GM19395 (cell line): Measurements from ENCODE around the gene CEACAM16.
A peak's percentile ranks its signal among the peaks of the same experiment; 100 is the strongest.

ENCODE experiments used
- ATAC-seq: cut with Tn5 transposase; IDR thresholded peaks from one replicate; pipeline ENCODE4 v1.9.1; 2021; ENCODE audit warnings: mild to moderate bottlenecking, moderate library complexity; ENCODE audit not compliant: unreplicated experiment

CEACAM16 gene

DNA sequence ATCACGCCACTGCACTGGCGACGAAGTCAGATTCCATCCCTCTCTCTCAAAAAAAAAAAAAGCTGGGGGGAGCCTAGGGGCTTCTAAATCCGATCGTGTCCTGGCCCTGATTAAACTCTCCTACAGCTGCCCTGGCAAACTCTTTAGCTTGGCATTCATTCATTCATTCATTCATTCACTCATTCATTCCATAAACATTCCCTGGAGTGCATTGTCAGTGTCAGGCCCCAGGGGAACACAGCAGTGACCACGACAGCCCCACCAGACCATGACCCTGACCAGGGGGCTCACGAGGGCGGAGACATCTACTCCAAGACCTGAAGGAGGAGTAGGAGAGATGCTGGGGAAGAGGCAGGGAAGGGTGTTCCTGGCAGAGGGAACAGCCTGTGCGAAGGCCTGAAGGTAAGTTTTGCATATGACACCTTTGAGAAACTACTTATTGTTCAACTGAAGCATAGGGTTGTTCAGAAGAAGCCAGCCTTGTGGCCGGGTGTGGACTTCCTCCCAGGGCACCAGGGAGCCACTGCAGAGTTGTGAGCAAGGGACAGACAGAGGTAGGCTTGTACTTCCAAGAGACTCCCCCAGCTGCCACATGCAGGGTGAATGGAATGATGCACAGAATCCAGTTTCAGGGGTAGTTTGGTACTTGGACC, 24.5 kb downstream of the CEACAM16 start:
- peak; percentile 39 for ATAC-seq

DNA sequence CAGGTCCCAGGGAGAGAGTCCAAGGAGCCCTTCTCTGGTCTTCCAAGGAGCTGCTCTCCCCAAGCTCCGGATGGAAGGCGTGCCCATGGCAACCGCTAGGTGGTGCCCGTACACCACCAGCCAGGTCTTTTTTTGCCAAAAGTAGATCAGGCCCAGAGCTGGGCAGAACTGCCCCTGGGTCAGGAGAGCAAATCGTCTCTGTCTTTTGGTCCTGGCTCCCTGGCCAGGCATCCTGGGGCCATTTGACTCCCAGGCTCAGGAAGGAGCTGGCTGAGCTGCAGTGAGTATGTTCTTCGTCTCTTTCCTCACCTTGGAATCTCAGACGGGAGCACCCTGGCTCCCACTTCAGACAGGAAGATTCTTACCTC, 25.0 kb downstream of the CEACAM16 start:
- ATAC-seq = peak; percentile 71

- ATAC-seq = no peak
Measured at GRCh38 chr19:44725251-44725650, 26.3 kb downstream of the CEACAM16 start.

DNA sequence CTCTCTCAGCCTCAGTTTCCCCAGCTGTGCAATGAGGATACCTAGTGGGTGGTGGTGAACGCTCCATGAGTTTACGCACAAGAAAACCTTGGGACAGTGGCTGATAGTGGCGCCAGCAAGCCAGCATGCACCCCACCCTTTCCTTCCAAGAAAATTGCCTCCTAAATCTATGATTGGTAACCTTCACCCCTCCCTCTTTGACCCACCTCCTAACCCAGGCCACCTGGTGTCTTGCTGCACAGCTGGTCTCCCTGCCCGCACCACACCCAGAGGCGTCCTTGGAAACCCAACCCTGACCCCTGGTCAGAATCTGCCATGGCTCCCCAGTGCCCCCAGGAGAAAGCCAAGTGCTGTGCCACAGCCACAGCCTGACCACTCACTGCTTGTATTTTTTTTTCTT, 26.7 kb downstream of the CEACAM16 start:
- ATAC-seq = no peak

DNA sequence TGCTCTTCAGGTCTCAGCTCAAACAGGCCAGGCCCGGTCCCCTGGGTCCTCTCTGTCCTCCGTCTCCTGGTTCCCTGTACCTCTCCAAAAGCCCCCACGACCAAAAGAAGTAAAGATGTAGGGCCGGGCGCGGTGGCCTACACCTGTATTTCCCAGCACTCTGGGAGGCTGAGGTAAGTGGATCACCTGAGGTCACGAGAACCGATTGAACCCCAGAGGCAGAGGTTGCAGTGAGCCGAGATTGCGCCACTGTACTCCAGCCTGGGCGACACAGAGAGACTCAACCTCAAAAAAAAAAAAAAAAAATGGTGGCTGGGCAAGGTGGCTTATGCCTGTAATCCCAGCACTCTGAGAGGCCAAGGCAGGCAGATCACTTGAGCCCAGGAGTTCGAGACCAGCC, 27.5 kb downstream of the CEACAM16 start:
- ATAC-seq = no peak

GRCh38 chr19:44728178-44728577, 29.2 kb downstream of the CEACAM16 start:
- no peak for ATAC-seq

GRCh38 chr19:44729516-44730033, 30.6 kb downstream of the CEACAM16 start:
- no peak for ATAC-seq

- no peak for ATAC-seq
Measured at GRCh38 chr19:44731081-44731480, 32.1 kb downstream of the CEACAM16 start.

DNA sequence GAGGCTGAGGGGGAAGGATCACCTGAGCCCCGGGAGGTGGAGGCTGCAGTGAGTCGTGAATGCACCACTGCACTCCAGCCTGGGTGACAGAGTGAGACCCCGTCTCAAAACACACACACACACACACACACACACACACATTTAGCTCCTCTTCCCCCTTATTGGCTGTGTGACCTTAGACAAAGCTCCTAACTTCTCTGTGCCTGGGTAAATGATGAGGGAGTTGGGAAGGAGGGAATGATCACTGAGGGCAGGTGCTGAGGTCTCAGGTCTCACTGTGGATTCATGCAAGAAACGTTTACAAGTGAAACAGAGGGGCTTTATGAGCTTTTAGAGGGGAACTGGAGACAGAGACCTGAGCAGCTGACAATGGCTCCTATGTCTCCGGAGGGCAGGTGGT, 32.7 kb downstream of the CEACAM16 start:
- no peak for ATAC-seq

GRCh38 chr19:44732235-44733014, 33.5 kb downstream of the CEACAM16 start:
- no peak for ATAC-seq

- no peak for ATAC-seq
Measured at GRCh38 chr19:44734357-44734756, 35.4 kb downstream of the CEACAM16 start.

- ATAC-seq = no peak
Measured at GRCh38 chr19:44735011-44735410, 36.1 kb downstream of the CEACAM16 start.

- ATAC-seq = no peak
Measured at GRCh38 chr19:44737238-44738071, 38.5 kb downstream of the CEACAM16 start.

DNA sequence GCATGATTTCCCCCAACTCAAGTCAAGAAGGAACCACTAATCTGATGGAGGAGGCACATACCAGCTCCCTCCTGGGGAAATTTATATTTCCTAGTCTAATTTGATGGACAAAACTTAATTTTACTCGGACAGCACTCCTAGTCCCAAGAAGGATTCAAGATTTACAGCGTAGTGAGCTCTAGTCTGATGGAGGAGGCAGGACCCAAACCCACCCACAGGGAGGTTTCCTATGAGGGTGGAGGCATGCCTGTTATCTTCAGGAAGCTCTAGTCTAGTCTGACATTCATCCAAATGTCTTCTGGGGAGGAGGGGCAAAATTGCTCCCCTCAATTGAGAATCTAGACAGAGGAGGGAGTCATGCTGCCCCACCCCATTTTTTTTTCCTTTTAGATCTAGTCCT, 39.2 kb downstream of the CEACAM16 start:
- ATAC-seq = no peak

- ATAC-seq = no peak
Measured at GRCh38 chr19:44738603-44739558, 39.9 kb downstream of the CEACAM16 start.

GRCh38 chr19:44740351-44740824, 41.4 kb downstream of the CEACAM16 start:
- ATAC-seq = no peak

DNA sequence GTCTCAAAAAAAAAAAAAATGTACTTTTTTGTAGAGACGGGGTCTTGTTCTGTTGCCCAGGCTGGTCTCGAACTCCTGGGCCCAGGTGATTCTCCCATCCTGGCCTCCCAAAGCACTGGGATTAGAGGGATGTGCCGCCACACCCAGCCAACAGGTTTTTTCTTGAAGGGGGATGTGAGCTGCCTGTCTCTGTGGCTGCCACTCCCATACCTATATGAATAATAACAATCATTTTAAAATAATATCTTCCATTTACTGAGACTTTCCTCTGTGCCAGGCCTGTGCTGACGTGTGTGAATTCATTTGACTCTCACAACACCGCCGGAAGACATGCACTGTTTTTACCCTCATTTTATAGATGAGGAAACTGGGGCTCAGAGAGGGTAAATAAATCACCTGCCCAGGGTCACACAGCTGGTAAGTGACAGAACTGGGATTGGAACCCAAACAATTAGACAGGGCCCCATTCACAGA, 42.3 kb downstream of the CEACAM16 start:
- ATAC-seq = no peak

DNA sequence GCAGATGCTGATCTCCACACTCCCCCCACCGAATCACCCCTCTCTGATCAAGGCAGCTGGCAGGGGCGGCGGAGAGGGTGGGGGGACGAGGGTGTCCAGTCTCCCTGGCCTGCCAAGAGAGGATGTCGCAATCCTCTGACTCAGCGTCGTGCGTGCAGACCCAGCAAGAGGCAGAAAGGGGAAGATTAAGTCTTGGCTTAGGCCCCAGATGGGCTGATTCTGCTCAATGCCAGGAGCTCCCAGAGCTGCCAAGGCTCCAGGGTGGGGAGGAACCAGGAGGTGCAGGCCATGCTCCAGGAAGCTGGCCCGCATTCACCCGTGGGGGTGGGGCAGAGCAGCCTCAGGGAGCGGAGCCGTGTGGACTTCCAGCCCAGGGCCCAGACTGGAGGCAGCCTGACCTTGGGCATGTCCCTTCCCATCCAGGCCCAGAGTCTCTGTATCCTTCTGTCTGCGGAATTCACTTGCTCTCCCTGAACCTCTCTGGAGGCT, 42.9 kb downstream of the CEACAM16 start:
- no peak for ATAC-seq

- ATAC-seq = no peak
Measured at GRCh38 chr19:44742330-44743061, 43.5 kb downstream of the CEACAM16 start.
